Measurements from ENCODE around the gene GLIS1. TPM values are rescaled to one million over a fixed set of nuclear protein-coding genes. Genes with fewer than 3 reads are reported as not detected.

GLIS1 gene
- total RNA-seq, 1 experiment from 2014 or later = not detected

- H4K20me1 ChIP-seq (ENCODE audit: insufficient read depth) = no peaks in the 10 kb centered on the region
- POLR2A ChIA-PET (ENCODE audit: unreplicated experiment) = no interaction called here
- H2AFZ ChIP-seq = no peak overlapping the region
- H3K27ac ChIP-seq = no peak overlapping the region
- no peak overlapping the region for H3K4me2 ChIP-seq
- no peak for DNase-seq
- no peaks in the 10 kb centered on the region for H3K36me3 ChIP-seq (ENCODE audit: low read depth)
- no peaks in the 10 kb centered on the region for H3K4me1 ChIP-seq (replicated peaks; ENCODE audit: insufficient read depth)
- H3K27me3 ChIP-seq (ENCODE audit: insufficient read depth, low read depth) = peaks cover 20% of the 10 kb centered on the region; the same call in 1 of the 2 replicates
- H3K79me2 ChIP-seq (ENCODE audit: low read depth) = no peaks in the 10 kb centered on the region
- H3K9me3 ChIP-seq (ENCODE audit: insufficient read depth, low read depth) = no peaks in the 10 kb centered on the region
- H3K9me2 ChIP-seq (ENCODE audit: insufficient read depth) = no peaks in the 10 kb centered on the region
- CTCF ChIA-PET = no interaction called here
- H3K4me3 ChIP-seq = no peak overlapping the region
- TF ChIP-seq CTCF (conservative IDR thresholded peaks at IDR 0.05) (no peak), EZH2 (IDR thresholded peaks at IDR 0.05; ENCODE audit: low read depth) (no peak)
- no TSS peak for BruUV-seq (replicated peaks)
- intact Hi-C loops (cut with micrococcal nuclease; ENCODE audit: unreplicated experiment) = no loop called here
- no peaks in the 10 kb centered on the region for H3F3A ChIP-seq (ENCODE audit: insufficient read depth, low read depth)
Observed at GRCh38 chr1:53637511-53638359, 101.2 kb downstream of the GLIS1 start.

GRCh38 chr1:53636621-53637171, 102.3 kb downstream of the GLIS1 start:
- H4K20me1 ChIP-seq (ENCODE audit: insufficient read depth) = no peaks in the 10 kb centered on the region

DNA sequence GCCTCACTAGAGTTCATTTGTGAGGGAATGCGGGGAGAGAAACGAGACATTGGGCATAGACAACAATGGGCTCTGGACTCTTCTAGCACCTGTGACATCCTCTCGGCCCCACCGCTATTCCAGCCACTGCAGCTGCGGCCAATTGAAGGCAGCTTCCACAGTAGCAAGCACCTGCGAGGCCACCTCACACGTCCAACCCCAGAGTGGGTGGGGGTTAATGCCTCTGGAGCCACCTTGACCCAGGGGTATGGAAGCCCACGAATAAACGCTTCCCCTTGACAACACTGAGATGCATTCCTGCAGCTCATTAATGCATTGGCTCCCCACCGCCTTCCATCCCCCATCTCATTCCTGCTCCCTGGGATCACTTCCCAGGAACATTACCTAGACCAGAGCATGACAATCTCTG, 104.4 kb downstream of the GLIS1 start:
- no peaks in the 10 kb centered on the region for H3K79me2 ChIP-seq (ENCODE audit: low read depth)
- TF ChIP-seq EZH2 (IDR thresholded peaks at IDR 0.05; ENCODE audit: low read depth) (no peak), CTCF (conservative IDR thresholded peaks at IDR 0.05) (no peak)
- H2AFZ ChIP-seq = no peak overlapping the region
- no peaks in the 10 kb centered on the region for H4K20me1 ChIP-seq (ENCODE audit: insufficient read depth)
- ChIA-PET CTCF (no interaction called here), POLR2A (ENCODE audit: unreplicated experiment) (no interaction called here)
- H3K4me2 ChIP-seq = no peak overlapping the region
- no peaks in the 10 kb centered on the region for H3K4me1 ChIP-seq (replicated peaks; ENCODE audit: insufficient read depth)
- intact Hi-C loops (cut with micrococcal nuclease; ENCODE audit: unreplicated experiment) = no loop called here
- DNase-seq = no peak
- peaks cover 20% of the 10 kb centered on the region; the same call in 1 of the 2 replicates for H3K27me3 ChIP-seq (ENCODE audit: insufficient read depth, low read depth)
- no peak overlapping the region for H3K27ac ChIP-seq
- no peaks in the 10 kb centered on the region for H3F3A ChIP-seq (ENCODE audit: insufficient read depth, low read depth)
- H3K36me3 ChIP-seq (ENCODE audit: low read depth) = no peaks in the 10 kb centered on the region
- H3K9me2 ChIP-seq (ENCODE audit: insufficient read depth) = no peaks in the 10 kb centered on the region
- no peaks in the 10 kb centered on the region for H3K9me3 ChIP-seq (ENCODE audit: insufficient read depth, low read depth)
- no TSS peak for BruUV-seq (replicated peaks)
- H3K4me3 ChIP-seq = no peak overlapping the region

More at GRCh38 chr1:53636621-53637171, 102.3 kb downstream of the GLIS1 start:
- no peak overlapping the region for H2AFZ ChIP-seq
- no peak overlapping the region for H3K4me3 ChIP-seq
- H3K79me2 ChIP-seq (ENCODE audit: low read depth) = no peaks in the 10 kb centered on the region
- peaks cover 20% of the 10 kb centered on the region; the same call in 1 of the 2 replicates for H3K27me3 ChIP-seq (ENCODE audit: insufficient read depth, low read depth)
- H3K4me2 ChIP-seq = no peak overlapping the region
- no peak for DNase-seq
- H3F3A ChIP-seq (ENCODE audit: insufficient read depth, low read depth) = no peaks in the 10 kb centered on the region
- no peaks in the 10 kb centered on the region for H3K4me1 ChIP-seq (replicated peaks; ENCODE audit: insufficient read depth)
- no peaks in the 10 kb centered on the region for H3K9me3 ChIP-seq (ENCODE audit: insufficient read depth, low read depth)
- POLR2A ChIA-PET (ENCODE audit: unreplicated experiment) = no interaction called here
- TF ChIP-seq CTCF (conservative IDR thresholded peaks at IDR 0.05) = no peak
- BruUV-seq (replicated peaks) = no TSS peak
- H3K27ac ChIP-seq = no peak overlapping the region
- CTCF ChIA-PET = no interaction called here
- H3K9me2 ChIP-seq (ENCODE audit: insufficient read depth) = no peaks in the 10 kb centered on the region
- no peaks in the 10 kb centered on the region for H3K36me3 ChIP-seq (ENCODE audit: low read depth)
- intact Hi-C loops (cut with micrococcal nuclease; ENCODE audit: unreplicated experiment) = loop anchor here (1.0 kb wide), 1 partner anchor 151 kb away; no protein-coding TSS in a partner anchor

All from PC-9 (cell line).